Loucy (cell line): ENCODE results near the gene ELAC1.

Experiments used
- CTCF ChIP-seq: fragments of 200-600 bp; sonication (generic); conservative IDR thresholded peaks from 2 replicates; pipeline ENCODE4 v1.5.1; 2014; ENCODE audit warnings: mild to moderate bottlenecking, antibody characterized with exemption, low read length
- EZH2phosphoT487 ChIP-seq: fragments of 200-600 bp; IDR thresholded peaks from 2 replicates; pipeline ENCODE4 v1.6.1; 2018; ENCODE audit warnings: antibody characterized with exemption, mild to moderate bottlenecking, moderate library complexity, borderline replicate concordance

GRCh38 chr18:51006948-51007789 is 39.3 kb downstream of the ELAC1 start:
- TF ChIP-seq EZH2phosphoT487 (no peak), CTCF (no peak)
